Measurements from ENCODE around the gene CD6. TPM values are rescaled to one million over a fixed set of nuclear protein-coding genes. Genes with fewer than 3 reads are reported as not detected.

Gene CD6
- total RNA-seq, 1 experiment from 2014 or later = not detected

- Histone ChIP-seq H4K20me1 (ENCODE audit: control insufficient read depth, insufficient read depth, insufficient read length) (no peaks in the 10 kb centered on the region), H4K5ac (ENCODE audit: insufficient read length, low read depth, low read length) (no peak overlapping the region), H3K23ac (ENCODE audit: insufficient read length, low read depth, low read length) (no peak overlapping the region), H3K4me1 (ENCODE audit: insufficient read depth, low read length) (no peaks in the 10 kb centered on the region), H2BK15ac (ENCODE audit: low read depth, low read length) (no peak overlapping the region), H2BK20ac (ENCODE audit: low read depth, low read length, poor library complexity, severe bottlenecking) (no peak overlapping the region), H3K9ac (ENCODE audit: extremely low read depth, insufficient read length, low read length) (no peak overlapping the region), H3K4me2 (ENCODE audit: insufficient read depth, insufficient read length, low read length) (no peak overlapping the region), H4K8ac (replicated peaks; ENCODE audit: insufficient read length, low read depth, low read length) (no peak overlapping the region), H3K79me1 (ENCODE audit: insufficient read depth, low read depth, low read length, poor library complexity, severe bottlenecking) (no peaks in the 10 kb centered on the region), H3K23me2 (ENCODE audit: insufficient read length, low read depth, low read length, poor library complexity, severe bottlenecking) (no peaks in the 10 kb centered on the region), H3K4ac (ENCODE audit: low read depth, low read length) (no peak overlapping the region), H3K56ac (ENCODE audit: insufficient read length, low read depth, low read length) (no peak overlapping the region), H3K9me3 (ENCODE audit: control insufficient read depth, low read depth, low read length) (no peaks in the 10 kb centered on the region), H3K18ac (ENCODE audit: insufficient read length, low read depth, low read length) (no peak overlapping the region), H2AFZ (ENCODE audit: low read length) (no peak overlapping the region), H3T11ph (ENCODE audit: low read length) (no peak overlapping the region), H4K91ac (ENCODE audit: insufficient read length, low read depth, low read length) (no peak overlapping the region), H2BK12ac (ENCODE audit: insufficient read length, low read depth, low read length) (no peak overlapping the region), H2AK5ac (ENCODE audit: insufficient read length, low read length) (no peak overlapping the region), H3K79me2 (ENCODE audit: insufficient read depth, low read length) (no peaks in the 10 kb centered on the region), H2BK5ac (ENCODE audit: insufficient read length, low read length) (no peak overlapping the region), H3K14ac (ENCODE audit: insufficient read depth, low read length) (no peak overlapping the region), H2BK120ac (ENCODE audit: low read depth, low read length, poor library complexity, severe bottlenecking) (no peak overlapping the region), H3K27ac (ENCODE audit: insufficient read length, low read depth, low read length) (no peak overlapping the region), H3K27me3 (ENCODE audit: insufficient read depth, low read length) (no peaks in the 10 kb centered on the region)
- Mint-ChIP-seq H3K4me3 (no peak overlapping the region), H3K4me1 (peaks cover 10 to 12% of the 10 kb centered on the region in 2 experiments), H3K9me3 (no peaks in the 10 kb centered on the region; a peak in 1 of 5 replicates), H3K27ac (no peak overlapping the region), H3K27me3 (ENCODE audit: low read depth) (peaks cover 4% of the 10 kb centered on the region), H3K36me3 (ENCODE audit: insufficient read depth in 1 of 3, low read depth in 3 of 3) (peaks cover 2 to 14% (median 8%) of the 10 kb centered on the region in 3 experiments; a peak in 6 of 7 replicates)
- no peak for TF ChIP-seq CTCF (conservative IDR thresholded peaks at IDR 0.05)
- no CpG with 5 or more reads among the region's 6 CpGs for WGBS (ENCODE audit: extremely low coverage, insufficient read length, low lambda C conversion rate)
- DNase-seq = no peak
Observed at GRCh38 chr11:60941371-60942119, 29.9 kb upstream of the CD6 start.

Data from H9 (cell line).